GM19043 (cell line): ENCODE measurements around the gene TESPA1.
A peak's percentile ranks its signal among the peaks of the same experiment; 100 is the strongest.

Experiments
- ATAC-seq: cut with Tn5 transposase; IDR thresholded peaks from one replicate; pipeline ENCODE4 v1.9.1; 2021; ENCODE audit warnings: low read depth; ENCODE audit not compliant: unreplicated experiment

The TESPA1 gene

GRCh38 chr12:54984658-54985376 is at the start of gene TESPA1:
Gene TESPA1, minus strand, starts transcription at chr12:54984762. Its CDS starts 10,200 bp downstream, at chr12:54974562.
- ATAC-seq: peak; percentile 94

- ATAC-seq: no peak
Observed at GRCh38 chr12:55034218-55034617, 49.7 kb upstream of the TESPA1 start.

- no peak for ATAC-seq
Observed at GRCh38 chr12:55025508-55025907, 40.9 kb upstream of the TESPA1 start.

GRCh38 chr12:55024575-55024974 is 40.0 kb upstream of the TESPA1 start:
- ATAC-seq: no peak

- ATAC-seq: no peak
Observed at GRCh38 chr12:55019784-55020183, 35.2 kb upstream of the TESPA1 start, which contains the start of gene NEUROD4. Gene NEUROD4, plus strand, starts transcription at chr12:55019974. Its CDS starts 6,466 bp downstream, at chr12:55026440.

GRCh38 chr12:55017416-55017925 is 32.9 kb upstream of the TESPA1 start:
- no peak for ATAC-seq

- no peak for ATAC-seq
Observed at GRCh38 chr12:55008944-55009585, 24.5 kb upstream of the TESPA1 start.

- no peak for ATAC-seq
Observed at GRCh38 chr12:55002355-55002754, 17.8 kb upstream of the TESPA1 start.

GRCh38 chr12:55001198-55001868 is 16.8 kb upstream of the TESPA1 start:
- no peak for ATAC-seq

- no peak for ATAC-seq
Observed at GRCh38 chr12:54998958-54999510, 14.5 kb upstream of the TESPA1 start.

GRCh38 chr12:54997929-54998522 is 13.5 kb upstream of the TESPA1 start:
- no peak for ATAC-seq

- no peak for ATAC-seq
Observed at GRCh38 chr12:54996205-54996604, 11.6 kb upstream of the TESPA1 start.

GRCh38 chr12:54993181-54993835 is 8.7 kb upstream of the TESPA1 start:
- peak; percentile 43 for ATAC-seq

GRCh38 chr12:54991991-54992375 is 7.4 kb upstream of the TESPA1 start:
- ATAC-seq: peak; percentile 31

GRCh38 chr12:54991161-54991990 is 6.8 kb upstream of the TESPA1 start:
- ATAC-seq: peak; percentile 63

- ATAC-seq: no peak
Observed at GRCh38 chr12:54989829-54990228, 5.3 kb upstream of the TESPA1 start.

GRCh38 chr12:54988402-54989054 is 4.0 kb upstream of the TESPA1 start:
- ATAC-seq: no peak

- no peak for ATAC-seq
Observed at GRCh38 chr12:54987611-54988231, 3.2 kb upstream of the TESPA1 start.
